ENCODE data around the gene RNF212B.

- TF ChIP-seq CTCF (IDR thresholded peaks at IDR 0.05) (no peak), POLR2A (IDR thresholded peaks at IDR 0.05) (no peak)
Measured at GRCh38 chr14:23217032-23218020, 20.4 kb upstream of the RNF212B start.

Measured in lower leg skin (tissue), 3 donors.